Subcutaneous preadipocyte (primary cell): ENCODE data around the gene CXorf51B. TPM values are rescaled to one million over a fixed set of nuclear protein-coding genes. Genes with fewer than 3 reads are reported as not detected.

Experiments used
- total RNA-seq: library from RNA; depleted of rRNA; stranded (reverse); fragments of >200 nt; gene quantifications from 2 replicates; pipeline ENCODE4 v1.2.3, GENCODE V29; 2012

The CXorf51B gene
- total RNA-seq: not detected in 2 replicates

GRCh38 chrX:146809471-146809870, at the start of gene CXorf51B:
Gene CXorf51B (plus strand): TSS chrX:146809771. CDS start chrX:146809792, 21 bp downstream.

GRCh38 chrX:146814644-146815043, 5.1 kb downstream of the CXorf51B start, which contains the start of gene CXorf51A:
Gene CXorf51A (minus strand): TSS chrX:146814744. CDS start chrX:146814723, 21 bp downstream.

Other genes starting within 250 kb of the CXorf51B start
- gene CXorf51A, start 5.0 kb downstream of the CXorf51B start, total RNA-seq: not detected in 2 replicates